ENCODE data around the gene MAGEL2. TPM values are rescaled to one million over a fixed set of nuclear protein-coding genes. Genes with fewer than 3 reads are reported as not detected.

MAGEL2 gene
- total RNA-seq (not detected), polyA plus RNA-seq (not detected)

GRCh38 chr15:23647421-23648370 lies at the start of gene MAGEL2:
MAGEL2 (minus strand) TSS chr15:23647867; CDS start chr15:23647742, 125 bp downstream.
- Histone ChIP-seq H3K27ac (ENCODE audit: insufficient read depth, low read length, poor library complexity, severe bottlenecking) (no peak within 1 kb of the TSS), H3K9me3 (ENCODE audit: control insufficient read depth in 2 of 2, low read length in 2 of 2) (no peaks in the 10 kb centered on the region), H3K4me1 (ENCODE audit: control insufficient read depth, insufficient read depth, low read length, poor library complexity, severe bottlenecking) (no peaks in the 10 kb centered on the region), H3K36me3 (ENCODE audit: control insufficient read depth, insufficient read depth, low read length) (no peaks in the 10 kb centered on the region), H3K4me3 (ENCODE audit: low read depth, low read length) (no peak within 1 kb of the TSS), H3K27me3 (ENCODE audit: control insufficient read depth, insufficient read depth, low read length) (no peaks in the 10 kb centered on the region)
- Mint-ChIP-seq H3K4me1 (no peaks in the 10 kb centered on the region), H3K4me3 (no peak within 1 kb of the TSS), H3K36me3 (no peaks in the 10 kb centered on the region), H3K27ac (no peak within 1 kb of the TSS), H3K9me3 (peaks cover 0 to 5% (median 0%) of the 10 kb centered on the region in 7 donors), H3K27me3 (peaks cover 7% of the 10 kb centered on the region)
- ATAC-seq (ENCODE audit: low read depth in 2 of 2): no peak
- DNase-seq: no peak

- no peaks in the 10 kb centered on the region for H3K36me3 Mint-ChIP-seq
Measured at GRCh38 chr15:23695282-23695681, 47.6 kb upstream of the MAGEL2 start.

GRCh38 chr15:23694592-23694991 lies 46.9 kb upstream of the MAGEL2 start:
- no peaks in the 10 kb centered on the region for H3K4me1 Mint-ChIP-seq
- Histone ChIP-seq H3K27ac (ENCODE audit: insufficient read depth, low read length, poor library complexity, severe bottlenecking) (no peak overlapping the region), H3K36me3 (ENCODE audit: control insufficient read depth, insufficient read depth, low read length) (no peaks in the 10 kb centered on the region), H3K27me3 (ENCODE audit: control insufficient read depth, insufficient read depth, low read length) (no peaks in the 10 kb centered on the region), H3K4me3 (ENCODE audit: low read depth, low read length) (no peak overlapping the region), H3K9me3 (ENCODE audit: control insufficient read depth in 2 of 2, low read length in 2 of 2) (peaks cover 0 to 3% of the 10 kb centered on the region in 2 experiments), H3K4me1 (ENCODE audit: control insufficient read depth, insufficient read depth, low read length, poor library complexity, severe bottlenecking) (no peaks in the 10 kb centered on the region)
- H3K36me3 Mint-ChIP-seq: no peaks in the 10 kb centered on the region
- no peak overlapping the region for H3K27ac Mint-ChIP-seq
- H3K27me3 Mint-ChIP-seq: no peaks in the 10 kb centered on the region
- DNase-seq: no peak
- H3K9me3 Mint-ChIP-seq: peaks cover 0 to 15% (median 4%) of the 10 kb centered on the region in 7 donors
- H3K4me3 Mint-ChIP-seq: no peak overlapping the region
- ATAC-seq (ENCODE audit: low read depth in 2 of 2): no peak

More at GRCh38 chr15:23695282-23695681, 47.6 kb upstream of the MAGEL2 start:
- H3K4me1 ChIP-seq (ENCODE audit: control insufficient read depth, insufficient read depth, low read length, poor library complexity, severe bottlenecking): no peaks in the 10 kb centered on the region
- no peak overlapping the region for H3K4me3 Mint-ChIP-seq
- H3K4me1 Mint-ChIP-seq: no peaks in the 10 kb centered on the region
- DNase-seq (no peak), ATAC-seq (ENCODE audit: low read depth in 2 of 2) (no peak)
- no peaks in the 10 kb centered on the region for H3K27me3 Mint-ChIP-seq
- H3K9me3 Mint-ChIP-seq: peaks cover 0 to 15% (median 0%) of the 10 kb centered on the region in 7 donors
- H3K4me3 ChIP-seq (ENCODE audit: low read depth, low read length): no peak overlapping the region
- no peak overlapping the region for H3K27ac Mint-ChIP-seq
- H3K36me3 ChIP-seq (ENCODE audit: control insufficient read depth, insufficient read depth, low read length): no peaks in the 10 kb centered on the region
- H3K9me3 ChIP-seq (ENCODE audit: control insufficient read depth in 2 of 2, low read length in 2 of 2): peaks cover 0 to 3% of the 10 kb centered on the region in 2 experiments
- no peaks in the 10 kb centered on the region for H3K27me3 ChIP-seq (ENCODE audit: control insufficient read depth, insufficient read depth, low read length)
- no peak overlapping the region for H3K27ac ChIP-seq (ENCODE audit: insufficient read depth, low read length, poor library complexity, severe bottlenecking)

- Mint-ChIP-seq H3K36me3 (no peaks in the 10 kb centered on the region), H3K4me3 (peak overlapping the region in 1 of 4 donors; percentile 83), H3K27me3 (no peaks in the 10 kb centered on the region), H3K27ac (no peak overlapping the region), H3K9me3 (peaks cover 0 to 16% (median 5%) of the 10 kb centered on the region in 7 donors), H3K4me1 (peaks cover 0 to 4% (median 0%) of the 10 kb centered on the region in 4 donors)
- Histone ChIP-seq H3K9me3 (ENCODE audit: control insufficient read depth in 2 of 2, low read length in 2 of 2) (peaks cover 0 to 4% of the 10 kb centered on the region in 2 experiments), H3K4me1 (ENCODE audit: control insufficient read depth, insufficient read depth, low read length, poor library complexity, severe bottlenecking) (no peaks in the 10 kb centered on the region), H3K27ac (ENCODE audit: insufficient read depth, low read length, poor library complexity, severe bottlenecking) (no peak overlapping the region), H3K27me3 (ENCODE audit: control insufficient read depth, insufficient read depth, low read length) (no peaks in the 10 kb centered on the region), H3K36me3 (ENCODE audit: control insufficient read depth, insufficient read depth, low read length) (no peaks in the 10 kb centered on the region), H3K4me3 (ENCODE audit: low read depth, low read length) (no peak overlapping the region)
- DNase-seq (no peak), ATAC-seq (ENCODE audit: low read depth in 2 of 2) (no peak)
Measured at GRCh38 chr15:23690450-23690852, 42.8 kb upstream of the MAGEL2 start.

- Mint-ChIP-seq H3K4me1 (peaks cover 0 to 4% (median 0%) of the 10 kb centered on the region in 4 donors), H3K9me3 (peaks cover 0 to 16% (median 4%) of the 10 kb centered on the region in 7 donors), H3K36me3 (no peaks in the 10 kb centered on the region), H3K4me3 (no peak overlapping the region), H3K27me3 (no peaks in the 10 kb centered on the region), H3K27ac (no peak overlapping the region)
- Histone ChIP-seq H3K36me3 (ENCODE audit: control insufficient read depth, insufficient read depth, low read length) (no peaks in the 10 kb centered on the region), H3K9me3 (ENCODE audit: control insufficient read depth in 2 of 2, low read length in 2 of 2) (peaks cover 0 to 4% of the 10 kb centered on the region in 2 experiments), H3K4me1 (ENCODE audit: control insufficient read depth, insufficient read depth, low read length, poor library complexity, severe bottlenecking) (no peaks in the 10 kb centered on the region), H3K27ac (ENCODE audit: insufficient read depth, low read length, poor library complexity, severe bottlenecking) (no peak overlapping the region), H3K4me3 (ENCODE audit: low read depth, low read length) (no peak overlapping the region), H3K27me3 (ENCODE audit: control insufficient read depth, insufficient read depth, low read length) (no peaks in the 10 kb centered on the region)
- DNase-seq (no peak), ATAC-seq (ENCODE audit: low read depth in 2 of 2) (no peak)
Measured at GRCh38 chr15:23690015-23690414, 42.3 kb upstream of the MAGEL2 start.

- ATAC-seq (ENCODE audit: low read depth in 2 of 2) (no peak), DNase-seq (no peak)
- Histone ChIP-seq H3K9me3 (ENCODE audit: control insufficient read depth in 2 of 2, low read length in 2 of 2) (peaks cover 0 to 2% of the 10 kb centered on the region in 2 experiments), H3K4me3 (ENCODE audit: low read depth, low read length) (no peak within 1 kb of the TSS), H3K36me3 (ENCODE audit: control insufficient read depth, insufficient read depth, low read length) (no peaks in the 10 kb centered on the region), H3K27me3 (ENCODE audit: control insufficient read depth, insufficient read depth, low read length) (no peaks in the 10 kb centered on the region), H3K4me1 (ENCODE audit: control insufficient read depth, insufficient read depth, low read length, poor library complexity, severe bottlenecking) (no peaks in the 10 kb centered on the region), H3K27ac (ENCODE audit: insufficient read depth, low read length, poor library complexity, severe bottlenecking) (no peak within 1 kb of the TSS)
- H3K9me3 Mint-ChIP-seq: peaks cover 0 to 13% (median 4%) of the 10 kb centered on the region in 7 donors
- H3K4me1 Mint-ChIP-seq: peaks cover 0 to 4% (median 0%) of the 10 kb centered on the region in 4 donors
- H3K4me3 Mint-ChIP-seq: no peak within 1 kb of the TSS
- H3K27ac Mint-ChIP-seq: no peak within 1 kb of the TSS
- H3K27me3 Mint-ChIP-seq: no peaks in the 10 kb centered on the region
- no peaks in the 10 kb centered on the region for H3K36me3 Mint-ChIP-seq
Measured at GRCh38 chr15:23687143-23687470, 39.4 kb upstream of the MAGEL2 start, which contains the start of gene NDN. NDN (minus strand) TSS chr15:23687305; CDS start chr15:23687217, 88 bp downstream.

- DNase-seq (no peak), ATAC-seq (ENCODE audit: low read depth in 2 of 2) (no peak)
- H3K4me1 ChIP-seq (ENCODE audit: control insufficient read depth, insufficient read depth, low read length, poor library complexity, severe bottlenecking): no peaks in the 10 kb centered on the region
- Mint-ChIP-seq H3K27ac (no peak overlapping the region), H3K4me1 (peaks cover 0 to 4% (median 0%) of the 10 kb centered on the region in 4 donors), H3K4me3 (no peak overlapping the region), H3K36me3 (no peaks in the 10 kb centered on the region), H3K9me3 (peaks cover 0 to 13% (median 4%) of the 10 kb centered on the region in 7 donors), H3K27me3 (no peaks in the 10 kb centered on the region)
- peaks cover 0 to 2% of the 10 kb centered on the region in 2 experiments for H3K9me3 ChIP-seq (ENCODE audit: control insufficient read depth in 2 of 2, low read length in 2 of 2)
- H3K27me3 ChIP-seq (ENCODE audit: control insufficient read depth, insufficient read depth, low read length): no peaks in the 10 kb centered on the region
- H3K27ac ChIP-seq (ENCODE audit: insufficient read depth, low read length, poor library complexity, severe bottlenecking): no peak overlapping the region
- H3K36me3 ChIP-seq (ENCODE audit: control insufficient read depth, insufficient read depth, low read length): no peaks in the 10 kb centered on the region
- no peak overlapping the region for H3K4me3 ChIP-seq (ENCODE audit: low read depth, low read length)
Measured at GRCh38 chr15:23686466-23687142, 38.9 kb upstream of the MAGEL2 start.
